Central memory CD4-positive, alpha-beta T cell (primary cell): ENCODE measurements around the gene CHD2.
"Not testable (repeated sequence)": the region's sequence is repeated elsewhere in the genome, so short reads cannot be mapped to it uniquely, and the experiment has no call there.

Experiments used
- DNase-seq: peaks from one replicate; pipeline ENCODE4 v3.0.0; 2022

Gene CHD2

DNA sequence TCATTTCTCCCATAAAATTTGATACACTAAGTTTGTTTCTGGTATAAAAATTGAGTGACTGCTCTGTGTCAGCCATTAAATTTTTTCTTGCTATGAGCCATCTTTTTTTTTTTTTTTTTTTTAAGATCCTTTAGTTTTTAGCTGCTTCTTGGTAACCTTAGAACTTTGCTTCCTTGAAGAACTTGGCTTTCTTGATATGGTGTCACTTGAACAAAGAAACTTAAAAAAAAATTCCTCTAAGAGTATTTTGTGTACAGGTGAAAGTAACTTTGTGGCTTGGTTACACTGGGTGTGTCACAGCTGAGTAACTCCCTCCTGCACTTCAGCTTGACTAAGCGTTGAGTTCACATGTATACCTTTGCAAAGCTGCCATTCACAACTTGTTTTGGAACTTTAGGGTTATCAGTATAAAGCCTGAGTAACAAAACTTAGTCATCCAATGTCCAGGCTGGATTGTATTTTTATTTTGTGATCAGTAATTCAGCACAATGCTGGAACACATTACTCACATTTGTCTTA, 6.5 kb downstream of the CHD2 start:
- DNase-seq = peak; percentile 59

DNA sequence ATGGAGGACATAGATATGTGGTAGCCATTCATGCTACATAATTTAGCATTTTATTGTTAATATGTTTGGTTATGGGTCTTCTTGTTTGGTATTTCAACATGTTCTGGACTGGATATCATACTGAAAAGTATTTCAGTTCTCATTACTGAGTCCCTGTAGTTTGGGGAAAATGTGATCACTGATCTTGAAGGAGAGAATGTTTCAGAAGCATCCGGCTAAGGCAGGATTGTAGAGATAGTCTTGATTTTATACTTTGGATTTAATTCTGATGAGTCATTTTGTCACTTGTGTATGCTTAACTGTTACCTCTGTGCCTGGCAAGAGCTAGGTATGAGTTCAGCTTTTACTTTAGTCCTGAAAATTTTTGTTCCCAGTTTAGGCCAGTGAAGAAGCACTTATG, 7.1 kb downstream of the CHD2 start:
- DNase-seq = no peak

DNA sequence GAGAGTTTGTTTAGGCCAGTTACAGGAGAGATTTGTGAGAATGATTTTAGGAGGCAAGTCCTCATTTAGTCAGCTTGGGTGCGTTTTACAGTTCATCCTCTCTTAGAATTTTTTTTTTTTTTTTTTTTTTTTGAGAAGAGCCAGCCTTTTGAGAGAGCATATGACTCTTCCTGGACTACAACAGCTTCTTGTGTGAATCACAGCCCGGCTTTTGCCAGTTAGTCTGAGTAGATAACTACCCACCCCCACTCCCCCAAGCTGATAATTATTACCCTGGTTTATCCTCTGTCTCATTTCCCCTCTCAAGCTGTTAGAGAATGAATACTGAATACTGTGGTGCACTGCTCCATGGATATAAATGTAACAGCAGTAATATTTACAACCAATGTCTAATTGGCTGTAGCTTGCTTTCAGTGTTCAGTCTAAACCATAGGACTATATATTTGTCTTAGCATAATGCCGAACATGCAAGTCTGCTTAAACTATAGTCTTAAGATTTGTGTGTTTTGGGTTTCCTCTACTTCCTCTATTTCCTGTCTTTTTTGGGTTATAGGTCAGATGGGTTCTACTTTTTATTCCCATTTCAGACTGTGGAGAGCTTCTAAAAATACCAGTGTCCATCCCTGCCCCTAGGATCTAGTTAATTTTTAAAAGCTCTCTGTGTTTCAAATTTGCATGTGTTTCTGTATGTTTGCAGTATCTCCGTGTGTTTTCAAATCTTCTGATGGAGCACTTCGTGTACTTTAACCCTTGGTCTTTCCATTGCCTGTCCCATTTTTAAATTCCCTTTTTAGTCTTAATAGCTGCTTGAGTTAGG, 8.0 kb downstream of the CHD2 start:
- DNase-seq = no peak

DNA sequence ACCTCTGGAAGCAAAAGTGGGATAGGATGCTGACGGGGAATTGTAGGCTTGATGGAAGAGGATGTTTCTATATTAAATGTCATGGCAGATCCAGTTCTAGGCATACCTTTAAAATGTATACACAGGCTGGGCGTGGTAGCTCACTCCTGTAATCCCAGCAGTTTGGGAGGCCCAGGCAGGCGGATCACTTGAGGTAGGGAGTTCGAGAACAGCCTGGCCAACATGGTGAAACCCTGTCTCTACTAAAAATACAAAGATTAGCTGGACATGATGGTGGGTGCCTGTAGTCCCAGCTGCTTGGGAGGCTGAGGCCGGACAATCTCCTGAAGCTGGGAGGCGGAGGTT, 8.6 kb downstream of the CHD2 start:
- DNase-seq = no peak

DNA sequence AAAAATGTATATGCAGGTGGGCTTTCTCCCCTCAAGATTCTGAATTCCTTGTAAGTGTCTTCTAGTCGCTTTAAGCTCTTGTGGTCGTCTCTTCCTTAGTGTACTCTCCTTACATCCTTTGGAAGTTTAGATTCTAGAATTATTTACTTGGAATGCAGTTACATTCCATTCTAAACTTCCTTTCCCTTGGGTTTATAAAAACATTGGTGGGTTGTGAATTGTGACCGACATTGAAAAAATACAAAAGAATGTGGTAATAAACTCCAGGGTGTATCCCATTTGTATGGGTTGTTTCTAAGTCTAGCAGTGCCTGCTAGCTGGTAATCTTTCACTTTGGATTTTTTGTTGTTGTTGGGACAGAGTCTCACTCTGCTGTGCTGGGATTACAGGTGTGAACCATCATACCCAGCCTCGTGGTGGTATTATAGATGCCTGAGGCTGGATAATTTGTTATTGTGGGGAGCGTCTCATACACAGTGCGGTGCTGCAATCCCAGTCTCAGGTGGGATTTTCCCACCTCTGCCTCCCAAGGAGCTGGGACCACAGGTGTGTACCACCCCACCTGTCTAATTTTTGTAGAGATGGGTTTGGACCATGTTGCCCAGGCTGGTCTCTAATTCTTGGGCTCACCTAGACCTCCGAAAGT, 9.1 kb downstream of the CHD2 start:
- DNase-seq = no peak

DNA sequence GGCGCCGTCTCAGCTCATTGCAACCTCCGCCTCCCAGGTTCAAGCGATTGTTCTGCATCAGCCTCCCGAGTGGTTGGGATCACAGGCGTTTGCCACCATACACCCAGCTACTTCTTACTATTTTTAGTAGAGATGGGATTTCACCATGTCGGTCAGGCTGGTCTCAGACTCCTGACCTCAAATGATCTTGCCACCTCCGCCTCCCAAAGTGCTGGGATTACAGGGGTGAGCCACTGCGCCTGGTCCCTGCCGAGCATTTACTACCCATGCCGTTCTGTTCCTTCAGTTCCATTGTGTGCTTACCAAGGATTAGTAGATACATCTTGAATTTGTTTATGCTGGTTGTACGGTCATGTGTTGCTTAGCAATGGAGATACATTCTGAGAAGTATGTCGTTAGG, 10.3 kb downstream of the CHD2 start:
- DNase-seq = no peak

DNA sequence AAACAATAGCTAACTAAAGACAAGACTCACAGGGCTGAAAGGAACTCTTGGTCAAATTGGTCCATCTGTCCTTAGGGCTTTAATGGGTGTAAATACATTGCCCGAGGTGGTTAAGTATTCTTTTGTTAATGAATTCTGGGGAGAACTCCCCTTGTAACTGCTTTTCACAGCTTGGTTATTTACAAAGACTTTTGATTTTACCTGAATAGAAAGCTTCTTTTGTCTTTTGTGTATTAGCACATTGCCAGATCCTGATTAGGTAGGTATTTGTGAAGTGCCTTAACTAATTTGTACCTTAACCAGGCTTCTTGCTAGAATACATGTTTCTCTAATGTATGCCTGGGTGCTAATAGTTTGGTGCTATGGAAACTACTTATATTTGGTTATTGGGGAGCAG, 14.0 kb downstream of the CHD2 start:
- no peak for DNase-seq

DNA sequence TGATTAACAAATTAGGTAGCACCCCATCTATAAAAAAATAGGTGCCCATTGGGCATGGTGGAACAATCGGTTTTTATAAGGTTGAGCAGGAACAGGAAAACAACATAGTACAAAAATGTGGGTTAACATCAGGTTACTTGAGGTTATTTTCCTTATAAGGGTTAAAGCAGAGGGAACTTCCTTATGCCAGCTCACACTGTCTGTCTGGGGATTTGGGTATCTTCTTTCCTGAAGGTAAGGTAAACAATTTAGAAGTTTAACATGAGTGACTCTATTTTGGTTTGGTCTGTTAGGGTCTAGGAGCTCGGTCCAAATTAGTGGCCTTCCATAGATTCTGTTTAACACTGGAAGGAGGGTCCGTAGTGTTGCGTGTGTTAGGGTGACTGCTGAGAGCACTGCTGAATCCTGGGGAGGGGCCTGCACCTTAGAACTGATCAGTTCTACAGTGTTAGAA, 14.7 kb downstream of the CHD2 start:
- DNase-seq = peak; percentile 76

DNA sequence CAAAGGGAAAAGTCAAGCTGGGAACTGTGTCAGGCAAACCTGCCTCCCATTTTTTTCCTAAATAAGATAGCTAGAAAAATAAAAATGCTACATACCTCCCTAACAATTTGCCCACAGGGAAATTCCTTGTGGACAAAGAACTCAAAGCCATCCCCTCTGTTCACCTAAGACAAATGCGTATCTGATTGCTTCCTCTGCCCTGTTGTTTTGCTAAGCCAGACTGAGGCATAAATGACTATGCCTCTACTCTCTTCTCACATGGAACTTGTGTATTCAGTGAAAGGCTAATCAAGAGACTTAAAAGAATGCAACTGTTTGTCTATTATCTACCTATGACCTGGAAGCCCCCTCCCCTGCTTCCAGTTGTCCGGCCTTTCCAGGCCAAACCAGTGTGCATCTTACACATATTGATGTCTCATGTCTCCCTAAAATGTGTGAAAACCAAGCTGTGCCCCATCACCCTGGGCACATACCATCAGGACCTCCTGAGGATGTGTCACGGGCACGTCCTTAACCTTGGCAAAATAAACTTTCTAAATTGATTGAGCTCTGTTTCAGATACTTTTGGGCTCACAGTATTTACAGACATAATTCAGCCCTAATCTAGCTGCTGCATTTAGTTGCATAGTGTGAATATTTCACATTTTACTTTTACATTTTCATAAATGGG, 15.8 kb downstream of the CHD2 start:
- DNase-seq = no peak

DNA sequence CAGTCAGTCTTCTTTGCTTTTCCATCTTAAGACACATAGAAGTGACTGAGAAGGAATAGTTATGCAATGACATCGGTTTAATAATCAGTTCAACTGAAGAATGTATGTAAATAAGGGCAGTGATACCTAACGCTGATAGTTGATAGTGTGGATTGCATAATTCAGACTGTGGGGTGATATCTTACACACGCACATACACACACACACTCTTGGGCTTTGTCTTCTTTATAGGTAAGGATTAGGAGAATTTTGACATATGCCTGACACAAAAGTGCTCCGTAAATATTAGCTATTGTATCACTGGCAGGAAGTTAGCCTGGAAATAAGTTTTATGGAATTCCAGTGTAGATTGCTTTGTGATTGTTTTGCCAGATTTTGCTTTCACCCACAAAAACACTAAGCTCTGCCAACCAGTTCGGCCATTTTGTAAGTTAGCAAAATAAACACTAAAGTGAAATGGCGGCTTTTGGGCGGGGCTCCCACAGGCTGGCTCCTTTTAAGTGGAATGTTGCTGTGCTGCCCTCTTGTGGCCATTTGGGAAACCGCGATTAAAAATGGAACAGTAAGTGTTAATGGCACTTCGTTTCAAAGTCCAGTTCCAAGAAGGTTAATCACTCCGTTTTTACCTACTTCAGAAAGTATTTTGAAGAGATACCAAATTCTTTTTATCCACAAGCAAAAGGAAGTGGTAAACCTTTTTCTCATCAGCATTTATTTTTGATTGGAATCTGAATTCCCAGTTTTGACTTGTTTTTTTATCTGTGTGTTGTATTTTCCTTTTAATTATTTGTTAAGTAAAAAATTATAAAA, 17.7 kb downstream of the CHD2 start:
- DNase-seq = peak; percentile 86

DNA sequence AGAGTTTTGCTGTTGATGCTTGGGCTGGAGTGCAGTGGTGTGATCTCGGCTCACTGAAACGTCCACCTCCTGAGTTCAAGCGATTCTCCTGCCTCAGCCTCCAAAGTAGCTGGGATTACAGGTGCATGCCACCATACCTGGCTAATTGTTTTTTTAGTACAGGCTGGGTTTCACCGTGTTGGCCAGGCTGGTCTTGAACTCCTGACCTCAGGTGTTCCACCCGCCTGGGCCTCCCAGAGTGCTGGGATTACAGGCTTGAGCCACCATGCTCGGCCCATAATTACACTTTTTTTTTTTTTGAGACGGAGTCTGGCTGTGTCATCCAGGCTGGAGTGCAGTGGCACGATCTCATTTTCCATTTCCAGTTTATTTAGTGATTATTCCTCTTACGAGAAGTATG, 18.8 kb downstream of the CHD2 start:
- DNase-seq = not testable (repeated sequence)

DNA sequence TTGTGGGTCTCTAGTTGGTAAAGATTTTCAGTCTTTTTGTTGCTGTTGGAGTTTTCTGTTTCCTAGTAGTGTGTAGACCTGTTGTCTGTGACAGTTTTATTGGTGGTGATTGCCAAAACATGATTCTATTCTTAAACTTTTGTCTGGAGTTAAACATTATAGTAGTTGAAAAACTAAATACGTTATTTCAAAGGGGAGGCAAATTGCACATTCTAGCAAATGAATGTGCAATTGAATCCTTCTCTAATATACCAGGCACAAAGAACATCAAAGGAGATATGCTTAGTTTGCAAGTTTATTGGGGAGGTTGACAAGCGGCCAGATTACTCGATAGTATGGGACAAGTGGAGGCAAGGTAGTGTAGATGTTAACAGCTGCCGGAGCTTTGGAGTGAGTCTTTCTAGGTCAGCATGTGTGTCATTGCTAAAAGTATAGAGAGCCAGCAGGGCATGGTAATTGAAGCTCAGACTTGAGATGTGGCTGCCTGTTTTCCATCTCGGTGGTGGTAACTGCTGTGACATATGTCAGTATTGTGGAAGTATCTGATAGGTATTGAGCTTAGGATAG, 20.6 kb downstream of the CHD2 start:
- no peak for DNase-seq

DNA sequence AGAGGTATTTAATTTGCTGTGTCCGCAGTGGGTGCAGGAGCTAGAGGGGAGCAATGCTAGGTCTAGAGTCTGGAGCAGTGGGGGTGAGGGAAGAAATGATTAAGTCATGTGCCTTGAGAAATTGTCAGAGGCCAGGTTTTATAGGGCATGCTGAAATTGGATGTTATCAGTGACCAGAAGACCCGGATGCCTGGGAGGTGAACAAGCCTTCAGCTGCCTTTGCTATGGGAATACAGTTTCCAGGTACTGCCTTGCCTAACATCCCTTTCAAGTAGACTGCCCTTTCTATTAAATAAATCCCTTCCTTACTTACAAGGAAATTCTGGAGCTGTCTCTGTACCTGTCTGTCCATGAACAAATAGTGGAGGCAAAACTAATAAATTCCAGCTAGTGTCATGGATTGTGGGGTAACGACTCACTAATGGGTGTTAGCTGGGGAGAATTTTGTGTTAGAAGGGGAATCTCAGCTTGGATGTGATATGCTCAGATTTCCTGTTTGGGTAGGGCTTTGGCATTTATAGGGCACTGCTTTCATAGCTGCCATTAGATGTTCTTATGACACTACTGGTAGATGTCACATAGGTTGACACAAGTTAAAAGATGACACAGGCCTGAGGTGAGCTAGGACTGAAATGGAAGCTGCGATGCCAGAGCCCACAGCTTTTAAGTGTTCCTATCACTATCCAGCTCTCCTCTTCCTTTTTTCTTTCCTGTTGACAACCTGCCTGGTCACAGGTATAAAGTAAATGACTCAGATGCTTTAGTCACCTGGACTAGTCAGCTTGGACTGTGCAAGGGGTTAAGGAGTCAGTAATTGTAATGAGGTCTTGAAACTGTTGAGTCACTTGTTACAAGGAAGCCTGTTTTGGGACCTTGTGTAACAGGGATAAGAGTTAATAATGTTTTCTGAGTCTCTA, 21.3 kb downstream of the CHD2 start:
- DNase-seq = no peak

DNA sequence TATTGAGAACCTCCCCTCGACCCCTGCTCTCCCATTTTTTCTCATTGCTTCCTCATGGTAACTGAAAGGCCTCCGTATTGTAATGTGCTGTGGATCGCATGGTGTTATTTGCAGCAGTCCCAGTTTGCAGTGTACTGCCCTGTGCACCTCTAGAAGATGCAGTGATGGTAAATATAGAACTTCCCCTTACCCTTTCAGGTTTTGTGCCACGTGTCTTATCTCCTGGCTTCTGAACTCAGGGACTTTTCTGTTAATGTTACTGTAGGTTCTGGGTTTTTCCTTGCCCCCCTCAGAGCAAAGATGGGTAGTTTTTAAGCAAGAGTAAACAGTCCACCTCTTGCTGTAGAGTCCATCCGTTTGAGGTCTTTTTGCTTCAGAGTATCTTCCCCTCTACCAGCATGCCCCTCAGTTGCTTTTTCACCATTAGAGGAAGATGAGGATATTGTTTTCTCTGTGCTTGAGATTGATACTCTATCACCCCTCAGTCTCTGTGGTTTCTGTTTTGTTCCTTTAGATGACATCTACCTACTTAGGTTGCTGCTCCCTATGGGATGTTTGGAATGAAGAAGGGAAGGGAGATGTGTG, 22.4 kb downstream of the CHD2 start:
- no peak for DNase-seq

DNA sequence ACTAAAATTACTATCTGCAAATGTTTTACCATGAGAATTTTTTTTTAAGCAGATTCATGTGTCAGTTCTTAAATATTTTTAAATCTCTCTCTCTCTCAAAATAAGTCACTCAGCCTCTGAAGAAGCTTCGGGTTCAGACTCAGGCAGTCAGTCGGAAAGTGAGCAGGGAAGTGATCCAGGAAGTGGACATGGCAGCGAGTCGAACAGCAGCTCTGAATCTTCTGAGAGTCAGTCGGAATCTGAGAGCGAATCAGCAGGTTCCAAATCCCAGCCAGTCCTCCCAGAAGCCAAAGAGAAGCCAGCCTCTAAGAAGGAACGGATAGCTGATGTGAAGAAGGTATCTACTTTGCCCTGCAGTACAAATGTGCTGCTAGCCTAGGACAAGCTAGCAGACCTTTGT, 24.1 kb downstream of the CHD2 start:
- no peak for DNase-seq

DNA sequence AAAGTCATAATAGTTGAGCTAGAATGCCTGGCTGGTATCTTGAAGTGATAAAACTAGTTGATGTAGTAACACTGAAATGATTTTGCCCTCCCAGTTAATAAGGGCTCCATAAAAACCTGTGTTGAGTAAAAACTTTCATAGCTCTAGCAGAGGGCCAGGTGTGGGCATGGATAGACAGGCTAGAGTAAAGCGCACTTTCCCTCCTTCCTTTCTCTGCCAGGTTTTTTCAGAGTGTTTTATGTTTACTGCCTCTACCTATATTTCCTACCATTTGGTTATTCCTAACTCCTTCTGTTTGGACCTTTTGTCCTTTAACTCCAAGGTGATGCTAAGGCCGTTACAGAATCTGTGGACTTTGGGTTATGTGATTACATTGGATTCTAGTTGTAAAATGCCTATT, 25.3 kb downstream of the CHD2 start:
- DNase-seq = no peak

DNA sequence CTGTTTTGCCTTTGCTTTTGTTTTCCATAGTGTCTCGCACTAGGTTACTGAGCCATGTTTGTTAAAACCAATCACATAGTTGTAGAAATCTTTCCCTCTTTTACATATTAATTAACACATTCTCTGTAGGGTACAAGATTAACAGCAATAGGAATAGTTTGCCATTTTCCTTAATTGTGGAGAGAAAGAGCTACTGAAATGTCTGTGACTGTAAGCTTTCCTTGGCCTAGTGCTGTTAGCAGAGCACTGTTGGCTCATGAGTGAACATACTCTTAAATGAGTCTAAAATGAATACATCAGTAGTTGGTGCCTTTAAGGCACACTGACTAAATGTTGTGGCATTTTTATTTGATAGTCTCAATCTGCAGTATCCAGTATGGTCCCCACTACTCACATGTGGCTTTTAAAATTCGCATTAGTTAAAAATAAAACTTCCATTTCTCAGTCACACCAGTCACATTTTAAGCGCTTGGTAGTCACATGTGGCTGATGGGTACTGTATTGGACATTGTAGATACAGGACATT, 28.2 kb downstream of the CHD2 start:
- no peak for DNase-seq

DNA sequence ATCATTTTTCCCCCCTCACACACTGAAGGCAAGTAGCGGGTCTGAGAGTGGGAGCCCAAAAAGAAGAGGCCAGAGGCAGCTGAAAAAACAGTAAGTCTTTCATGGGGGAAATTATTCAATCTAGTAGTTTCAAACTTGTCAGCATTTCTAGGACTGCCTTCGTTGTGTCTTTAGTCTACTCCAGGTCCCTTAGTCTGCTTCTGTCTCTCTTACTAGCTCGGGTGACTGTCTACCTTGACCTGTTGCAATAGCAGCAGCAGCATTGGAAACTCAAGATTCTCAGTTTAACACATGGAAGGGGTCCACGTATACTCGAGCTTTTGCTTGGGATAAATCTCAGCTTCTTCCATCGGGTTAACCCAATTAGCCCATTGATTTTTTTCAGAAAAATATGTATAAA, 28.9 kb downstream of the CHD2 start:
- DNase-seq = no peak

DNA sequence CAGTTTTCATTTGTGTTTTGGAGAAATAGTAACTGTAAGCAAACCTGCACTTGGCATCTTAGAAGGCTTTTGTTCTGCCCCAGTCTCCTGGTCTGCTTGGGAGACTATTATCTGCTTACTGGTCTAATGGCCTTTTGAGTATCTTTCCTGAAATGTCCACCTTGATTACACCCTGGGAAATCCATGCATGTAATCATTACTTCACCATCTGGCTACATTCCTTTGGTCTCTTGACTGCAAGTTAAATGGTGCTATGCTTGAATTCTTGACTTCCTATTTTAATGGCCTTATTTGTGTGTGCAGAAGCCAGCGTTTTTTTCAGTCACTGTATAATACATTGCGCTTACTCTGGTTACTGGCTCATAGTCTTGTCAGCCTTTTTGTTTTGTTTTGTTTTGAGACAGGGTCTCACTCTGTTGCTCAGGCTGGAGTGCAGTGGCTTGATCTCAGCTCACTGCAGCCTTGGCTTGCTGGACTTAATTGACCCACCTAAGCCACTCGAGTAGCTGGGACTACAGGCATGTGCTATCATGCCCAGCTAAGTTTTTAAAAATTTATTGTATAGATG, 30.0 kb downstream of the CHD2 start:
- DNase-seq = no peak

DNA sequence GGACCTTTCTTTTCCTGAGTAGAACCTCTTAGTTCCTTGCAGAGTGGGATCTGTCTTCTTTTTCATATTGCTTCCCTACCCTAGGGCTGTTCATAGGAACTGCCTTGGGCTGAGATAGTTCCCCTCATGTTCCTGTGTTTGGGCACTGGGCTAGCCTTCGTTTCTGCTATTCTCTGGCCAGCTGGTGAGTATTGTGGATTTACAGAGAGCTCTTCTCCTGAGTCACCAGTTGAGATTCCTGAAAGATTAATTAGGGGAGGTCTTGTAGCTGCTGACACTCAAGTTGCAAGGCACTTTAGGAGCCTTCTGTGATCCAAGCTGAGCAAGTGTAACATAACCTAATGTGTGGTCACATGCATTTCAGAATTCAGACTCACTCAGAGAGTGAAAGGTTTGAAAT, 30.7 kb downstream of the CHD2 start:
- DNase-seq = no peak
